Karpas-422 (cell line): ENCODE measurements around the gene ARPC5. TPM values are rescaled to one million over a fixed set of nuclear protein-coding genes. Genes with fewer than 3 reads are reported as not detected.

ENCODE experiments used
- DNase-seq: peaks from one replicate; pipeline ENCODE4 v3.0.0-alpha.2; 2015
- H2AFZ ChIP-seq: fragments of 200-600 bp; sonication (generic); 2 replicates; pipeline ENCODE4 v1.6.1; 2014; ENCODE audit warnings: antibody characterized with exemption, low read length, mixed read lengths
- H3K27ac ChIP-seq: fragments of 200-600 bp; sonication (generic); 2 replicates; pipeline ENCODE4 v1.5.1; 2014; ENCODE audit warnings: mild to moderate bottlenecking, low read length, moderate library complexity
- H3K27me3 ChIP-seq: fragments of 200-600 bp; sonication (generic); 2 replicates; pipeline ENCODE4 v1.6.1; 2014; ENCODE audit warnings: low read length, mixed read lengths
- H3K36me3 ChIP-seq: fragments of 200-600 bp; sonication (generic); 2 replicates; pipeline ENCODE4 v1.6.1; 2014; ENCODE audit warnings: low read length, mixed read lengths; ENCODE audit not compliant: insufficient read depth
- H3K4me1 ChIP-seq: fragments of 200-600 bp; sonication (generic); 2 replicates; pipeline ENCODE4 v1.6.1; 2014; ENCODE audit warnings: mild to moderate bottlenecking, low read length, mixed read lengths
- H3K4me2 ChIP-seq: fragments of 200-600 bp; sonication (generic); 2 replicates; pipeline ENCODE4 v1.6.1; 2014; ENCODE audit warnings: low read length, low read depth, mild to moderate bottlenecking; ENCODE audit not compliant: poor library complexity, severe bottlenecking
- H3K4me3 ChIP-seq: fragments of 200-600 bp; sonication (generic); 2 replicates; pipeline ENCODE4 v1.5.1; 2014; ENCODE audit warnings: mild to moderate bottlenecking, antibody characterized with exemption, low read length, mixed read lengths
- H3K79me2 ChIP-seq: fragments of 200-600 bp; sonication (generic); 2 replicates; pipeline ENCODE4 v1.6.1; 2014; ENCODE audit warnings: mild to moderate bottlenecking, low read length, mixed read lengths
- H3K9ac ChIP-seq: fragments of 200-600 bp; sonication (generic); 2 replicates; pipeline ENCODE4 v1.6.0; 2014; ENCODE audit warnings: low read length
- H3K9me2 ChIP-seq: fragments of 200-600 bp; sonication (generic), shearing (Covaris generic); replicated peaks from 2 replicates; pipeline ENCODE4 v1.6.0; 2014; ENCODE audit warnings: mild to moderate bottlenecking, low read length, moderate library complexity; ENCODE audit not compliant: insufficient read depth
- H3K9me3 ChIP-seq: fragments of 300-700, 200-600 bp; sonication (generic); 2 replicates; pipeline ENCODE4 v1.6.1; 2014; ENCODE audit warnings: low read length, mixed read lengths
- H4K20me1 ChIP-seq: fragments of 200-600 bp; sonication (generic); 2 replicates; pipeline ENCODE4 v1.6.1; 2014; ENCODE audit warnings: mild to moderate bottlenecking, antibody characterized with exemption, low read length, low read depth; ENCODE audit not compliant: insufficient read depth
- total RNA-seq: library from RNA; depleted of rRNA; stranded (reverse); fragments of >200 nt; shearing (Covaris generic); gene quantifications from 2 replicates; pipeline ENCODE4 v1.2.3, GENCODE V29; 2014; ENCODE audit warnings: low replicate concordance

Gene ARPC5
- total RNA-seq, 1 experiment from 2014 or later = 238 TPM

DNA sequence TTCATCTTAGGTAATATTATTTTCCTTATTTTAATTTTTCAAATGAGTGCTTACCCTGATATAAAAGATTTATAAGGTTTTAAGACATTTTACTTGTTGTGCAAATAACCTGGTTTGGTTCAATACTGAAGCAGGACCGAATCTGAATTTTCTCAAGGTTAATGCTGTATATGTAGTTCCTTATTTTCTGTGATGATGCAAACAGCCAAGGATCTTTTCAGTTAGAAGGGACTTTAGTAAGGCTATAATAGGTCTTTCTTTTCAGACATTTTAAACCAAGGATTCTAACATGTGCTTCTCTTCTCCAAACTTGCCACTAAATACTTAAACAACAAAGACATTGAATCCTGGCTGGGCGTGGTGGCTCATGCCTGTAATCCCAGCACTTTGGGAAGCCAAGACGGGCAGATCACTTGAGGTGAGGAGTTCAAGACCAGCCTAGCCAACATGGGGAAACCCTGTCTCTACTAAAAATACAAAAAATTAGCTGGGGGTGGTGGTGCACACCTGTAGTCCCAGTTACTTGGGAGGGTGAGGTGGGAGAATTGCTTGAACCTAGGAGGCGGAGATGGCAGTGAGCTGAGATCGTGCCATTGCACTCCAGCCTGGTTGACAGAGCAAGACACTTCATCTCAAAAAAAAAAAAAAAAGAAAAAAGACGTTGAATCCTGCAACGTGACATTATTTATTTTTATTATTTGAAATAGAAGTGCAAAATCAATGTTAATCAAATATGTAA is 3.2 kb upstream of the ARPC5 start:
- no peak overlapping the region for H3K4me3 ChIP-seq
- peaks cover 16% of the 10 kb centered on the region for H3K79me2 ChIP-seq
- peaks cover 5% of the 10 kb centered on the region; the same call in 1 of the 2 replicates for H4K20me1 ChIP-seq
- H3K9me2 ChIP-seq = no peaks in the 10 kb centered on the region
- no peaks in the 10 kb centered on the region for H3K9me3 ChIP-seq
- no peak overlapping the region for H2AFZ ChIP-seq
- no peaks in the 10 kb centered on the region for H3K27me3 ChIP-seq
- no peak overlapping the region for H3K27ac ChIP-seq
- DNase-seq = no peak
- no peak overlapping the region for H3K9ac ChIP-seq
- no peak overlapping the region for H3K4me2 ChIP-seq
- peaks cover 14% of the 10 kb centered on the region for H3K4me1 ChIP-seq
- no peaks in the 10 kb centered on the region for H3K36me3 ChIP-seq

DNA sequence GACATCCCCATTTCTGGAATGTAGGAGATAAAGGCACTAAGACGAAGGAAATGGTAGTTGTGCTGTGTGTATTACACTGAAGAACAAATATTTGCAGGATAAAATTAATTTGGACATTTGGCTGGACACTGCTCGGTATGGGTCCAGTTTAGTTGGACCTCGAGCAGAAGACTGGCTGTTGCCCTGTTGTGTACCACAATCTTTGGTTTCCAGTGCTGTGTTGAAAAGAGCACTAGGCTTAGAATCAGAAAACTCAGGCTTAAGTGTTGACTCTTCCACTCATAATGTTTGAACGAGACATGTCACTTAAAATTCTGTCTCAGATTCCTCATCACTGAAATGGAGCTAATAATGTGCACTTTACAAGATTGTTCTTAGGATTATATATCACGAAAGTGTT is 1.2 kb upstream of the ARPC5 start:
- peaks cover 37% of the 10 kb centered on the region for H3K79me2 ChIP-seq
- H3K9ac ChIP-seq = no peak overlapping the region
- H3K9me2 ChIP-seq = no peaks in the 10 kb centered on the region
- H3K4me2 ChIP-seq = peak overlapping the region; percentile 78
- H4K20me1 ChIP-seq = peaks cover 19% of the 10 kb centered on the region
- DNase-seq = no peak
- no peaks in the 10 kb centered on the region for H3K9me3 ChIP-seq
- H3K4me3 ChIP-seq = peak overlapping the region; percentile 86; the same call in 1 of the 2 replicates
- no peaks in the 10 kb centered on the region for H3K27me3 ChIP-seq
- H3K36me3 ChIP-seq = peaks cover 15% of the 10 kb centered on the region; the same call in 1 of the 2 replicates
- peaks cover 35% of the 10 kb centered on the region for H3K4me1 ChIP-seq
- no peak overlapping the region for H3K27ac ChIP-seq
- no peak overlapping the region for H2AFZ ChIP-seq

DNA sequence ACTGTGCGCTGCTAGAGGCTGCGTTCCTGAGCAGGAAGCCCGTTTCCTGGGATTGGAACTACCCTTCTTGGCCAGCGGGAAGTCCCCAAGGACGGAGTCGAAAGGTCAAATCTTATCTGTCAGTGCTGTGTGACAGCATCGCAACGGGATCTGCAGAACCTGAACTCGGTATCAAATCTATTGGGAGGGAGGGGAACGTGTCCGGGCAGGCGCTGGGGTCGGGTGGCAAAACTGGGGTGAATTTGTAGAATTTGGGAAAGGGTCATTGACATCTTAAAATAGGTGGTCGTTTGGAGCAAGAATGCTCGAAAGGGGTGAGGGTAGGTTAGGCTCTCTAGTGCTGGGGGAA is 725 bp upstream of the ARPC5 start:
- Histone ChIP-seq H2AFZ (peak overlapping the region; percentile 95), H3K27me3 (no peaks in the 10 kb centered on the region), H3K27ac (no peak overlapping the region), H4K20me1 (peaks cover 20% of the 10 kb centered on the region), H3K79me2 (peaks cover 39% of the 10 kb centered on the region), H3K4me1 (peaks cover 36% of the 10 kb centered on the region), H3K9ac (peak overlapping the region; percentile 67), H3K9me3 (no peaks in the 10 kb centered on the region), H3K9me2 (no peaks in the 10 kb centered on the region), H3K4me2 (peak overlapping the region; percentile 78), H3K4me3 (peak overlapping the region; percentile 86), H3K36me3 (peaks cover 17% of the 10 kb centered on the region; the same call in 1 of the 2 replicates)
- no peak for DNase-seq

GRCh38 chr1:183635099-183635605 is 431 bp downstream of the ARPC5 start:
- Histone ChIP-seq H3K27me3 (no peaks in the 10 kb centered on the region), H3K9me2 (no peaks in the 10 kb centered on the region), H3K9me3 (no peaks in the 10 kb centered on the region), H3K79me2 (peaks cover 48% of the 10 kb centered on the region), H2AFZ (0 out of 2 replicates have a peak overlapping the region, but pooled peaks have one; percentile 40), H3K4me2 (peak overlapping the region; percentile 78), H4K20me1 (peaks cover 20% of the 10 kb centered on the region), H3K4me3 (peak overlapping the region; percentile 86), H3K9ac (peak overlapping the region; percentile 93), H3K36me3 (peaks cover 27% of the 10 kb centered on the region; the same call in 1 of the 2 replicates), H3K27ac (peak overlapping the region; percentile 91), H3K4me1 (peaks cover 36% of the 10 kb centered on the region)
- DNase-seq = peak; percentile 61

- H3K4me3 ChIP-seq = peak overlapping the region; percentile 86
- no peaks in the 10 kb centered on the region for H3K9me2 ChIP-seq
- peak overlapping the region; percentile 93 for H3K9ac ChIP-seq
- no peaks in the 10 kb centered on the region for H3K27me3 ChIP-seq
- peaks cover 52% of the 10 kb centered on the region for H3K79me2 ChIP-seq
- H4K20me1 ChIP-seq = peaks cover 20% of the 10 kb centered on the region
- H3K4me1 ChIP-seq = peaks cover 36% of the 10 kb centered on the region
- H2AFZ ChIP-seq = no peak overlapping the region
- H3K4me2 ChIP-seq = peak overlapping the region; percentile 78
- peak; percentile 87 for DNase-seq
- peaks cover 33% of the 10 kb centered on the region; the same call in 1 of the 2 replicates for H3K36me3 ChIP-seq
- H3K27ac ChIP-seq = peak overlapping the region; percentile 91
- H3K9me3 ChIP-seq = no peaks in the 10 kb centered on the region
These were observed 1.0 kb downstream of the ARPC5 start for GRCh38 chr1:183634429-183635065.

DNA sequence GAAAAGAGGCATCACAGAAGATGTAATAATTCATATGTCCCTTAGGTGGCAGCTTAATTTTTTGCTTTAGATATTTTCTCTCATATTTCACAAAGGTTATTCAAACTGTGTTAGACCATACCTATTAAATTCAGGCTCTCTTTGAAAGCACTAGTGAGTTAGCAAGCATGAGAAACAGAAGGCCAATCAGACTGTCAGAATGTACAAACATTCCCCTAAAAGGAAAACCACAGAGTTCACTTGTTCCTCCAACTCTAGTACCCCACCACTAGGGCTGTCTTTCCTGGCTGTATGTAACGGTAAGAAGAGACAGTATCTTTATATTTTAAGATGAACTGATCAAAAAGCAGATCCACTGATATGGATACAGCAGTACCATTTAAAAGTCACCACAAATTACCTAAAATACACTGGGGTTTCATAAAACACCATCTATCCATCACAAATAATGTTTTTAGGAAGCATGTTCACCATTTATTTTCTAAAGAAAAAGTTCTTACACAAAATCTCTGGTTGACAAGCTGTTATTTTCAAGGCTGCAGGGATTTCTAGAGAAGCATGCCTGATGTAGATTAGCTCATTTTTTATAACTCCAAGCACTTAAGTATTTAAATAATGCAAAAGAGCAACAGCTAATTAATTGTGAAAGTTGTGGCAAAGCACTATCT is 1.8 kb downstream of the ARPC5 start:
- no peaks in the 10 kb centered on the region for H3K27me3 ChIP-seq
- peak overlapping the region; percentile 91 for H3K27ac ChIP-seq
- peak overlapping the region; percentile 93 for H3K9ac ChIP-seq
- peak; percentile 66 for DNase-seq
- peaks cover 20% of the 10 kb centered on the region for H4K20me1 ChIP-seq
- peak overlapping the region; percentile 78 for H3K4me2 ChIP-seq
- H3K4me3 ChIP-seq = peak overlapping the region; percentile 86
- no peak overlapping the region for H2AFZ ChIP-seq
- peaks cover 36% of the 10 kb centered on the region for H3K4me1 ChIP-seq
- no peaks in the 10 kb centered on the region for H3K9me3 ChIP-seq
- no peaks in the 10 kb centered on the region for H3K9me2 ChIP-seq
- peaks cover 40% of the 10 kb centered on the region; the same call in 1 of the 2 replicates for H3K36me3 ChIP-seq
- peaks cover 57% of the 10 kb centered on the region for H3K79me2 ChIP-seq

DNA sequence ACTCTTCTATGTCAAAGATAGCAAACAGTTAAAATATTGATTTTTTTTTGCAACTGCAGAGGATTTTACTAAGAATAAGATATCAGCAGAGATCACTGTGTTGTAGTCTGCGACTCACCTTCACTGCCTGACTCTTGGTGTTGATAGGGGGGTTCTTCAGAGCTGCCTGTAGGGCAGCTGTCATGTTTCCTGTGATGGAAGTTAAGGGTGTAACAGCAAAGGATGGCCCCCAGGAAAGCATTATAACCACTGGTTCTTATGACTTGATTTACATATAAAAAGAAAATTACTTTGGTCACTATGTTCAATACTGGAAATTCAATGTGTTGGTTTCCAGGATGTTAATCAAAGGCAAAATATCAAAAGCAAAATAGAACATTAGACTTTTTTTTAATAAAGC is 2.6 kb downstream of the ARPC5 start:
- Histone ChIP-seq H3K36me3 (peaks cover 47% of the 10 kb centered on the region; the same call in 1 of the 2 replicates), H3K27ac (peak overlapping the region; percentile 91; the same call in 1 of the 2 replicates), H2AFZ (no peak overlapping the region), H3K79me2 (peaks cover 57% of the 10 kb centered on the region), H4K20me1 (peaks cover 20% of the 10 kb centered on the region), H3K9me3 (no peaks in the 10 kb centered on the region), H3K9ac (peak overlapping the region; percentile 93), H3K9me2 (no peaks in the 10 kb centered on the region), H3K27me3 (no peaks in the 10 kb centered on the region), H3K4me2 (peak overlapping the region; percentile 78), H3K4me3 (peak overlapping the region; percentile 86), H3K4me1 (peaks cover 36% of the 10 kb centered on the region)
- no peak for DNase-seq

DNA sequence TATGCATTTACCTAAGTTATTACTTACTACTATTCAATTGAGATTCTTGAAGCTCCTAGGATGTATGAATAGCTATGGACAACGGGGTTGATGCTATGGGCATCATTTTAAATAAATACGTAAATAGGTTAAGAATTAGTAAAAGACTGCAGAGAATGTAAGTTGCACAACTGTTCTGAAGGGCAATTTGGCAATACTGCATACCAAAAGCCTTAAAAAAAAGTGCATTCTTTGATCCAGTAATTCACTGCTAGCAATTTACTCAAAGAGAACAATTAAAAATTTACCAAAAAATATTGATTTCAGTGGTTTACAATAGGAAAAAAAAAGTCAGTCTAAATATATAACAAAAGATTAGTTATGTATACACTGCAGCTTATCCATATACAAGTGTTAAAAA is 3.5 kb downstream of the ARPC5 start:
- no peak for DNase-seq
- peak overlapping the region; percentile 78 for H3K4me2 ChIP-seq
- no peak overlapping the region for H3K4me3 ChIP-seq
- peaks cover 36% of the 10 kb centered on the region for H3K4me1 ChIP-seq
- H3K9me3 ChIP-seq = no peaks in the 10 kb centered on the region
- H3K9me2 ChIP-seq = no peaks in the 10 kb centered on the region
- no peak overlapping the region for H2AFZ ChIP-seq
- H4K20me1 ChIP-seq = peaks cover 20% of the 10 kb centered on the region
- H3K79me2 ChIP-seq = peaks cover 57% of the 10 kb centered on the region
- H3K27me3 ChIP-seq = no peaks in the 10 kb centered on the region
- no peak overlapping the region for H3K9ac ChIP-seq
- H3K27ac ChIP-seq = no peak overlapping the region
- peaks cover 52% of the 10 kb centered on the region; the same call in 1 of the 2 replicates for H3K36me3 ChIP-seq
